GM12872 (cell line): ENCODE measurements around the gene GRAMD2B.
A peak's percentile ranks its signal among the peaks of the same experiment; 100 is the strongest.

Experiments
- CTCF ChIP-seq: IDR thresholded peaks from 3 replicates; pipeline ENCODE4 v1.5.1; 2011; ENCODE audit warnings: low read depth, mild to moderate bottlenecking, low read length, moderate library complexity; ENCODE audit not compliant: insufficient read depth

The GRAMD2B gene

GRCh38 chr5:126494393-126494792 lies 71.2 kb downstream of the GRAMD2B start:
- no peak for TF ChIP-seq CTCF

GRCh38 chr5:126497506-126497905 lies 74.3 kb downstream of the GRAMD2B start:
- no peak for TF ChIP-seq CTCF

- no peak for TF ChIP-seq CTCF
Observed at GRCh38 chr5:126499278-126499677, 76.1 kb downstream of the GRAMD2B start.

- TF ChIP-seq CTCF, result peak; percentile 78
Observed at GRCh38 chr5:126499853-126500342, 76.7 kb downstream of the GRAMD2B start.

GRCh38 chr5:126501448-126501847 lies 78.2 kb downstream of the GRAMD2B start:
- TF ChIP-seq CTCF, result no peak

GRCh38 chr5:126503602-126504104 lies 80.4 kb downstream of the GRAMD2B start:
- no peak for TF ChIP-seq CTCF

GRCh38 chr5:126506079-126506478 lies 82.9 kb downstream of the GRAMD2B start:
- TF ChIP-seq CTCF, result no peak
